ENCODE results near the gene CTNS.

Gene CTNS

DNA sequence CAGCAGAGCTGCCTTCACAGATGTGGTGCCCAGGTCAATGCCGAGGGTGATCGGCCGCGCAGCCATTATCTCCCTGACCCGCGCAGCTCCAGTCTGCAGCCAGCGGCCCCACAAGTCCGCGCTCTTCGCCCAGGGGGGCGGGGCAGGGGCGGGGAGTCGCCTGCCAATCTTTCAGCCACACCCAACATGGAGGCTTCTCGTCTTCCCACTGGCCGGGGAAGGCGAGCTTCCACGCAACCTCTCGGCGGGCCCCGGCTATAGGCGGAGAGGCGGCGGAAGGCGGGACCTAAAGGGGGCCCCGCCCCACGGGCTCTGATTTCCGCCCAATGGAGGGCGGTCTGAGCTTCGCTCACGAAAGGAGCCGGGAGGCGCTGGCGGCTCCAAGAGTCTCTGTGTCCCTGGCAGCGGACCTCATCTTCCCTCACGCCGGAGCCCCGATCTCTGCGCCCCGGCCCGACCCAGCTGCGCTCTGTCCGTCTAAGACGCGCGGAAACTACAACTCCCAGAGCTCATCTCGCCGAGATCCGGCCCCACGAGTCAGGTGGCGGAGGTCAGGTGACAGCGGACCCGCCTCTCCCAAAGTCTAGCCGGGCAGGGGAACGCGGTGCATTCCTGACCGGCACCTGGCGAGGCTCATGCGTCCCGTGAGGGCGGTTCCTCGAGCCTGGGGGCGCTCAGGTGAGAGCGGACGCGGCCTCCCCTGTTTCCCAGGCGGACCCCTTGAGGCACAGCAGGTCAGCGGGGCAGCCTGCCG is at the start of gene CTNS, which contains the start of gene SHPK:
TSS of gene CTNS (plus strand) at position 607 of the 754 bp plus-strand sequence. CDS start 3,447 bp downstream, outside the sequence.
TSS of gene SHPK (minus strand) at position 97 of the 754 bp plus-strand sequence. CDS start at position 66, 31 bp downstream.
- Mint-ChIP-seq H3K4me1 (ENCODE audit: low read depth) (peaks cover 52% of the 10 kb centered on the region), H3K27ac (peak within 1 kb of the TSS; percentile 99), H3K9me3 (no peaks in the 10 kb centered on the region), H3K36me3 (ENCODE audit: low read depth) (peaks cover 17% of the 10 kb centered on the region), H3K4me3 (peak within 1 kb of the TSS; percentile 96), H3K27me3 (ENCODE audit: low read depth) (no peaks in the 10 kb centered on the region)
- peak; percentile 95 for DNase-seq (ENCODE audit: low spot score)

DNA sequence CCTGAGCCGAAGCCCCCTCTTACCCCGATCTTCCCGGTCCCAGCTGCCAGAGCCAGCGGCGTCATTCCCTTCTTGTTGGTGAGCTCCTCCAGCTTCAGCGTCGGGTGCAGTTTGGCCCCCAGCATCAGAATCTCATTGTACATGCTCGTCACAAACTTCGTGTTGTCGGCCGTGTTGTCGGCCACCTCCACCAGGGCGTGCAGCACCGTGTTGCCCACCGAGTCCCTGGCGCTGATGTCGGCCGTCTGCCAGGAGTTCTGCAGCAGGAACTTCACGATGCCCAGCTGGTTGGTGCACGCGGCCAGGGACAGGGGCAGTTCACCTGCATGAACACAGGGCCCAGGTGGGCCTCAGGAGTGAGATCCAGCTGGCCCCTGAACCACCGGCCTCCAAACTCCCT is 46.8 kb upstream of the CTNS start:
- H3K4me3 Mint-ChIP-seq: no peak overlapping the region
- H3K4me1 Mint-ChIP-seq (ENCODE audit: low read depth): no peaks in the 10 kb centered on the region
- H3K27ac Mint-ChIP-seq: no peak overlapping the region
- DNase-seq (ENCODE audit: low spot score): no peak
- H3K27me3 Mint-ChIP-seq (ENCODE audit: low read depth): no peaks in the 10 kb centered on the region
- H3K9me3 Mint-ChIP-seq: no peaks in the 10 kb centered on the region
- peaks cover 7% of the 10 kb centered on the region for H3K36me3 Mint-ChIP-seq (ENCODE audit: low read depth)

DNA sequence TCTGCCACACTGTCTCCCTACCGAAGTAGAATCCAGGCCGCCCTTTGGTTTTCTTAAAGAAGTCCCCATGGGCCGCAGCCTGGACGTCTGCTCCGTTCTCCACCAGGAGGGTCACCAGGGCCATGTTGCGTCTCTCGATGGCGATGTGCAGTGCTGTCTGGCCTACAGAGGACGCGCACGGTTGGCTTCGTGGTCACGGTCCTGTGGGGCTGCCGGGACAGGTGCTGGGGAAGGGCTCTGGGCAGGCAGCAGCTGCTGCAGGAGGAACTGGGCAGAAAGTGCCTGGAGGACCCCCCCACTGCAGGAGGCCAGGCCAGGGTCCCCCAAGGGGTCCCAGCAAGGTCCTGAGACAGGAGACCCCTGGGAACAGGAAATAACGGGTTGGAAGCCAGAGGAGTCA is 46.3 kb upstream of the CTNS start:
- no peaks in the 10 kb centered on the region for H3K9me3 Mint-ChIP-seq
- no peaks in the 10 kb centered on the region for H3K4me1 Mint-ChIP-seq (ENCODE audit: low read depth)
- H3K27ac Mint-ChIP-seq: no peak overlapping the region
- H3K36me3 Mint-ChIP-seq (ENCODE audit: low read depth): peaks cover 7% of the 10 kb centered on the region
- H3K4me3 Mint-ChIP-seq: no peak overlapping the region
- H3K27me3 Mint-ChIP-seq (ENCODE audit: low read depth): no peaks in the 10 kb centered on the region
- no peak for DNase-seq (ENCODE audit: low spot score)

DNA sequence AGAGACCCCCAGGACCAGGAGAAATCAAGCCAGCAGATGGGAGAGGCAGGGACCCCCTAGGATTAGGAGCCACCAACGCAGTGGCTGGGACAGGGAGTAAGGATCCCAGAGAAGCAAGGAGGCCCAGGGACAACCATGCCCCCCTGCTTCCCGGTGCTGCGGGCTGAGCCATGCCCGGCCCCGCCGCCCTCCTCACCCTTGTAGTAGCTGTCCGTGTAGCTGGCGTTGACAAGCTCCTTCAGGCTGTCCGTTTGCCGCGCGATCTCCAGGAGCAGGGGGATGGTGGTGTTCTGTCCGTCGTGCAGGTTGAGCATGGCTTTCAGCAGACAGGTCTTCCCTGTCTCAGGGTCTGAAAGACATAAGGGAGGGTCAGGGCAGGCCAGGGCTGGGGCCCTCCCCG is 45.8 kb upstream of the CTNS start:
- no peaks in the 10 kb centered on the region for H3K4me1 Mint-ChIP-seq (ENCODE audit: low read depth)
- H3K4me3 Mint-ChIP-seq: no peak overlapping the region
- H3K27me3 Mint-ChIP-seq (ENCODE audit: low read depth): no peaks in the 10 kb centered on the region
- no peak overlapping the region for H3K27ac Mint-ChIP-seq
- no peak for DNase-seq (ENCODE audit: low spot score)
- H3K36me3 Mint-ChIP-seq (ENCODE audit: low read depth): peaks cover 7% of the 10 kb centered on the region
- H3K9me3 Mint-ChIP-seq: no peaks in the 10 kb centered on the region

DNA sequence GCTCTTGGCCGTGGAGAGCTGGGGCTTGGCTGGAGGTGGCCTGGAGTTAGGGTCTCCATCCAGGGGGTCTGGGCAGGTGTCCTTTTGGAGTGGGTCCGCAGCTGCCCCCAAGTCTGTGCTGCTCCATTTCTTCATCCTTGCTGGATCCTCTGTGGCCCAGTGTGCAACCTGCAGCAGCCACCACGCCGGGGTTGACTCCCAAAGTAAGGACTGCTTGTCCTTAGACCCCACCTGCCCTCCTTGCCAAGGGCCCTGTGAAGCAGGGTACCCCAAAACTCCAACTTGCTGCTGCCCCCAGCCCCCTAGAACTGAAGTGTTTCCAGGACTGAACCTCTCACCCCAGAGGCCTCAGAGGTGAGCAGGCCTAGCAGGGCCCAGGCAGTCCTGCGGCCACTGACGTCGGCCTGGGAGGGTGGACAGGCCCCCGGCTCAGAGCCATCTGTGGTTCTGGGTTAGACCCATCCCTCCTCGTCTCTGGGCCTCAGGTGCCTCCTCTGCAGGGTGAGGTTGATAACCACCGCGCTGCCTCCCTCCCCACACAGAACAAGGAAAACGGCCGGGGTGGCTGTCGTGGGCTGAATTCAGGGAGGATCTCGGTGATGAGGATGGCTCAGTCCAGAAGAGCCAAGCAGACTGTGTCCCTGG is 44.2 kb upstream of the CTNS start:
- H3K27me3 Mint-ChIP-seq (ENCODE audit: low read depth): no peaks in the 10 kb centered on the region
- H3K9me3 Mint-ChIP-seq: no peaks in the 10 kb centered on the region
- H3K4me3 Mint-ChIP-seq: no peak overlapping the region
- H3K27ac Mint-ChIP-seq: no peak overlapping the region
- no peaks in the 10 kb centered on the region for H3K4me1 Mint-ChIP-seq (ENCODE audit: low read depth)
- H3K36me3 Mint-ChIP-seq (ENCODE audit: low read depth): peaks cover 3% of the 10 kb centered on the region
- no peak for DNase-seq (ENCODE audit: low spot score)

DNA sequence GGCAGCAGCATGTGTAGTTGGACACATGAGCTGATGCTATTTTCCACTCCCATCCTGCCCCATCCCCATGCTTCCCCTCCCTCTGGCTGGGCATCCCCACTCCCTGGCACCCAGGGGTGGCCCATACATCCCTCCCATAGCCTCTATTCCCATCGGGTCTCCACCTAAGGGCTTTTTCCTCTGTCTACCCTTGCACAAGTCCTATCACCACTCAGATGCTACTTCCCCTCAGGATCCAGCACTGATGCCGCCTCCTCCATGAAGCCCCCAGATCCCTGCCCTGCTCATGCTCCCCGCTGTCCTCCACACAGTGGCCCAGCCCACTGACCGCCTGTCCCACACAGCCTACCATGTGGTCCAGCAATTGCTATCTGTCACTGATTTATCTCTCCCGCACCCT is 43.2 kb upstream of the CTNS start:
- Mint-ChIP-seq H3K27ac (no peak overlapping the region), H3K4me1 (ENCODE audit: low read depth) (no peaks in the 10 kb centered on the region), H3K36me3 (ENCODE audit: low read depth) (peaks cover 3% of the 10 kb centered on the region), H3K27me3 (ENCODE audit: low read depth) (no peaks in the 10 kb centered on the region), H3K4me3 (no peak overlapping the region), H3K9me3 (no peaks in the 10 kb centered on the region)
- no peak for DNase-seq (ENCODE audit: low spot score)

DNA sequence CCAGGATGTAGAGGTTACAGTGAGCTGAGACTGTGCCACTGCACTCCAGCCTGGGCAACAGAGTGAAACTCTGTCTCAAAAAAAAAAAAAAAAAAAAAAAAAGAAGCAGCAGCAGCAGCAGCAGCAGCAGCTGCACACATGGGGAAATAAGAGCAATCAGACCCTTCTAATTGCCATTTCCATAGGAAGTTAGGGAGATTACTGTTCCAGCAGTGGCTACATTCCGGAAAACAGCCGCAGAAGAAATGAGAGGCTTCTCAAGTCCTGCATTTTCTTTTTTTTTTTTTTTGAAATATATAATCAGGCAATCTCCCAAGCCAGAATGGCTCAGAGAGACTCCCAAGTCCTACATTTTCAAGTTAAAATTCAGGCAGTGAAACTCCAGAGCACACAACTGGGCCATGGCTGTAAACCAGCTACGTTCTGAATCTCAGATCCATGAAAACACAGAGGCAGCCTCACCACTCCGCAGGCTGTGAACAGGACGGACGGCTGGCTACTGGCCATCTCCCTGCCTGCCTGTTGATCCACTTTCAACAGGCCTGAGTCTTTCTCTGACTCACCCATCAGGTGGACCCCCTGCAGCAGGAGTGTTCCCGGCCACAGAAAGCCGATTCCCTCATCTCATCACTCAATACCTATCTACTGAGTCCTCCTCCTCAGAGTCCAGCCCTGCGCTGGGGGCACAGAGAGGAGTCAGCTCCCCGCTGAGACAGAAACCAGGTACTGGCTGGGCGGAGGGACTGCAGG is 42.3 kb upstream of the CTNS start:
- no peak for DNase-seq (ENCODE audit: low spot score)
- H3K4me1 Mint-ChIP-seq (ENCODE audit: low read depth): no peaks in the 10 kb centered on the region
- no peak overlapping the region for H3K4me3 Mint-ChIP-seq
- peaks cover 3% of the 10 kb centered on the region for H3K36me3 Mint-ChIP-seq (ENCODE audit: low read depth)
- H3K27me3 Mint-ChIP-seq (ENCODE audit: low read depth): no peaks in the 10 kb centered on the region
- H3K27ac Mint-ChIP-seq: no peak overlapping the region
- H3K9me3 Mint-ChIP-seq: no peaks in the 10 kb centered on the region

DNA sequence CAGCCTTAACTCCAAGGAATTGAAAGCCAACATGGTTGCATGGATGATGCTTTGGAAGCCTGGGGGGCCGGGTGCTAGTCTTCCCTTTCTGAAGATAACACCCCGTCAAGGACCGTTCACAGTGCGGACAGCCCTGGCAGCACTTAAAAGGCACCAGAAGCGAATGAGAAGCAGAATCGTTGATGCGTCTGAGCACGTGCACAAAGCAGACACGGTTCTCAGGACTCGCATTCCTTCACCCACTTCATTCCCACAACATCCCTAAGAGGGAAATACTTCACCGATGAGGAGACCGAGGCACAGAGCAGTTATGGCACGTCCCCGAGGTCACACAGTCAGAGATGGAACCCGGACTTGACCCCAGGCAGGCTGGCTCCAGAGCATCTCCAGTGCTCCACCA is 41.6 kb upstream of the CTNS start:
- Mint-ChIP-seq H3K27ac (no peak overlapping the region), H3K4me1 (ENCODE audit: low read depth) (no peaks in the 10 kb centered on the region), H3K36me3 (ENCODE audit: low read depth) (no peaks in the 10 kb centered on the region), H3K9me3 (no peaks in the 10 kb centered on the region), H3K4me3 (no peak overlapping the region), H3K27me3 (ENCODE audit: low read depth) (no peaks in the 10 kb centered on the region)
- DNase-seq (ENCODE audit: low spot score): no peak

DNA sequence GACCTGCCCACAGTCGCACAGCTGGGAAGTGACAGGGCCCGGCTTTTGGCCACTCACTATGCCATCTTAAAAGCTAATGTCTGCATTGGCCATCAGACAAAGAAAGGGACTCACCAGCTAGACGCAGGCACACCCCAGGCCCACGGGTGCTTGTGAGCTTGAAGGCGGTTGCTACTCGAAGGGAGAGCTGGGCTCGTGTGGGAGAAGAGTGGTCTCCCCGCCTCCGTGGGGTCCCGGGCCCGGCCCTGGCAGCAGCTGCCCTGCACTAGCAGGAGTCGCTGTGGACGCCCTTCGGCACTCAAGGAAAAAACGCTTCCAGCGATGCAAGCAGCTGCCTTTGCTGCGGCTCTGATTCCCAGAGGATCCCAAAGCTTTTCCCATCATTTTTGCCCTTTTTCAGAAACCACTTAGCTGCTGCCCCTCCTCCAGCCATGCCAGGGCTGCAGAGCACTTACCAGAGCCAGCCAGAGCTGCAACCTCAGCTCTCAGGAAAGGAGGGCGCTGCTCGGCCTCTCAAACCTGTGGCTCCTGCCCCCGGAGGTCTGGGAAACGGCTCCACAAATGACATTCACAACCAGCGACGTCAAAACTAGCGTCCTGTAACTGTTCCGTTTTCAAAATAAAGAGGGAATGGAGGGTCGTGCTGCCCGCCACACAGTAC is 39.6 kb upstream of the CTNS start:
- Mint-ChIP-seq H3K27me3 (ENCODE audit: low read depth) (no peaks in the 10 kb centered on the region), H3K9me3 (no peaks in the 10 kb centered on the region), H3K4me1 (ENCODE audit: low read depth) (no peaks in the 10 kb centered on the region), H3K4me3 (no peak overlapping the region), H3K27ac (no peak overlapping the region), H3K36me3 (ENCODE audit: low read depth) (peaks cover 2% of the 10 kb centered on the region)
- no peak for DNase-seq (ENCODE audit: low spot score)

DNA sequence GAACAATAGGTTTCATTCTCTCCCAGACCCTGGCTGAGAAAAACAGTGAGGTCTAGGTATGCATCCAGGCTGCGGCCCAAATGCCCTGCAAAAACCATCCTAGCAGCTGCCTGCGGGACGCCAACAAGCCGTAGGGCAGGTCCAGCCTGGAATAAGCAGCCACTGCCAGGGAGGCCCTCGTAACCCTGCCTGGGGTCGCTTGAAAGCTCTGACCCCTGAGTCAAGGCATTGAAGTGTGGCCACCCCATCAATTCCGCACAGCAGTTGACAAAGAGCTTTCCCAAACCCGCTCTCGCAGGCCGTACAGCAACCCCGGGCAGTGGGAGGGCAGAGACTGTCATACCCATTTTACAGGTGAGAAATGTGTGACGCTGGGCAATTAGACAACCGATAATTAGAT is 38.5 kb upstream of the CTNS start:
- Mint-ChIP-seq H3K9me3 (no peaks in the 10 kb centered on the region), H3K36me3 (ENCODE audit: low read depth) (peaks cover 2% of the 10 kb centered on the region), H3K4me3 (no peak overlapping the region), H3K27ac (no peak overlapping the region), H3K4me1 (ENCODE audit: low read depth) (no peaks in the 10 kb centered on the region), H3K27me3 (ENCODE audit: low read depth) (no peaks in the 10 kb centered on the region)
- no peak for DNase-seq (ENCODE audit: low spot score)

DNA sequence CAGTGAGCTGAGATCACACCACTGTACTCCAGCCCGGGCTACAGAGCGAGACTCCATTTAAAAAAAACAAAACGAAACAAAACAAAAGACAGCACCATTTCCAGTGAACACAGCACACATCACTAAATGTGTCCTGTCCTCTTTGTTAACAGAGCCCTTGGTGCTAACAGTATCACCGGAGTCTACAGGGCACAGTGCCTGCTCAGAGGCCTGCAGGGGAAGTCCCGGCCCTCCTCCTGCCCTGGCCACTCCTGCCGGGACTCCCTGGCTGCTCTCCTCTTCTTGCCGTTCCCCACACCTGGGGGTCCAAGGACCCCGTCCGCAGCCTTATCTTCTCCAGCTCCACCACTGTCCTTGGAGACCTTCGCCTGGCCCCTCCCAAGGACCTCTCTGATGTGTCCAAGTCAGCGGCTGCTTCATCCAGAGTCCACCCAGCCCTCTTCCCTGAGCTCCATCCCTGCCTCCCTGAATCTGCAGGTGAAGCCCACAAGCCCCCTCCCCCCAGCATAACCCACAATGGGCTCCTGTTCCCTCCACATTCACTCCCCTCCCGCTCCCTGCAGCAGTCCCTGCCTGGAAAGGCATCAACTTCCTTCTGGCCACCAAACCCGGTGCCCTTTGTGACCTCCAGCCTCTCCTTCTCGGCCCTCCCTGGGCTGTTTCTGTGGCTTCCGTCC is 35.9 kb upstream of the CTNS start:
- DNase-seq (ENCODE audit: low spot score): no peak
- Mint-ChIP-seq H3K9me3 (no peaks in the 10 kb centered on the region), H3K36me3 (ENCODE audit: low read depth) (peaks cover 2% of the 10 kb centered on the region), H3K27me3 (ENCODE audit: low read depth) (no peaks in the 10 kb centered on the region), H3K4me3 (no peak overlapping the region), H3K27ac (no peak overlapping the region), H3K4me1 (ENCODE audit: low read depth) (no peaks in the 10 kb centered on the region)

DNA sequence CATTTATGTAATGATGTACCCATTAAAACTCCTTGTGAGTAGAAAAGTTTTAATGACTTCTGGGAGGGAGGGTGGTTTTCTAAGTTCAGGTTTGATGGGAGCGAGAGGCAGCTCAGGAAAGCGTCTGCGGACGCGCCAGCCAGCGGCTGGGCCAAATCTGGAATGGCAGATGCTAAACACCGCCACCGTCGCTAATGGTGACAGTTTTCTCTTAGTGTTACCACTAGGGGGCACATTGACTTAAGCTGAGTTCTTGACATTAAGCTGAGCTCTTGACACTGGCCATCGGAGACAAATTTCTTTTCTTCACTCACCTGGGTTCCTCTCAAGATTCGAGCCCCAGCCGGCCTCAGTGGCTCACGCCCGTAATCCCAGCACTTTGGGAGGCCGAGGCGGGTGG is 34.1 kb upstream of the CTNS start:
- DNase-seq (ENCODE audit: low spot score): no peak
- no peaks in the 10 kb centered on the region for H3K4me1 Mint-ChIP-seq (ENCODE audit: low read depth)
- H3K4me3 Mint-ChIP-seq: no peak overlapping the region
- H3K27me3 Mint-ChIP-seq (ENCODE audit: low read depth): no peaks in the 10 kb centered on the region
- peaks cover 2% of the 10 kb centered on the region for H3K36me3 Mint-ChIP-seq (ENCODE audit: low read depth)
- no peak overlapping the region for H3K27ac Mint-ChIP-seq
- H3K9me3 Mint-ChIP-seq: no peaks in the 10 kb centered on the region

DNA sequence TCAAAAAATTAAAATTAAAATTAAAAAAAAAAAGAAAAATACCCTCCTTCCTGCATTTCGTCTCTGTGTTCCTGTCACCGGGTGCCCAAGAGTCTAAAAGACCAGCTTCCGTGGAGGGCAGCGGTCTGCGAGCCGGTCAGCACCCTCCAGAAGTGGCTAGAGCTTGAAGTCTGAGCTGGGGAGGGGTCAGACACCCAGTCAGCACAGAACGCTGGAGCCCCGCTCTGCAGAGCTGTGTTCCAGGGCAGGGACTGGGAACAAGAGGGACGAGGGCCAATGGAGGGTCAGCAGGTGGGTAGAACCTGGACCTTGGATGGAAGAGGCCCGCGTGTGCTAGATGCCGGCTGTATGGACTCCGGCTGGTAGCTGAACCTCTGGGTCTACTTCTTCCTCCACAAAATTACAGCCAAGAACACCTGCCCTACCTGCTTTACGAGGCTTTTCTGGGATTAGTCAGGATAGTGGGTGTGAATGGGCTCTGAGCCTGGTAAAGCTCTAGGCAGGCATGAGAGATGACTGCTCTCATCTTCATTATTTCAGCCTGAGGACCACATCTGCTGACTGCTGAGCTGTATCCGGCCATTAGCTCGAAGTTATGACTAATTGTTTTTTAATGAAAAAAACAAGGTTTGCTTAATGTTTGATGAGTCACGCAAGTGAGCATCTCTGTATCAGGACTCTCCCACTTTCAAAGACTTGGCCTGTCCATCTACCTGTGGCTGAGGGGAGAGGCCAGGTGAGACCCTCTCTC is 33.3 kb upstream of the CTNS start:
- Mint-ChIP-seq H3K9me3 (no peaks in the 10 kb centered on the region), H3K36me3 (ENCODE audit: low read depth) (peaks cover 4% of the 10 kb centered on the region), H3K4me3 (no peak overlapping the region), H3K27ac (no peak overlapping the region), H3K27me3 (ENCODE audit: low read depth) (no peaks in the 10 kb centered on the region), H3K4me1 (ENCODE audit: low read depth) (no peaks in the 10 kb centered on the region)
- DNase-seq (ENCODE audit: low spot score): no peak
